ENCODE results near the gene IL3RA. TPM values are rescaled to one million over a fixed set of nuclear protein-coding genes. Genes with fewer than 3 reads are reported as not detected.
"Not testable (repeated sequence)": the region's sequence is repeated elsewhere in the genome, so short reads cannot be mapped to it uniquely, and the experiment has no call there.

The IL3RA gene
- total RNA-seq, 1 experiment from 2014 or later, result 0.49 TPM

- POLR2A ChIA-PET (ENCODE audit: low non-redundant PET), result no interaction called here
- BruUV-seq (replicated peaks), result no TSS peak
- H3K36me3 ChIP-seq (ENCODE audit: insufficient read depth, low read length, poor library complexity, severe bottlenecking), result no peaks in the 10 kb centered on the region
- DNase-seq (ENCODE audit: low spot score), result no peak
- H3K27ac ChIP-seq (ENCODE audit: low read depth, low read length, poor library complexity, severe bottlenecking), result no peak overlapping the region
- H3K27me3 ChIP-seq (replicated peaks; ENCODE audit: insufficient read depth, low read depth, low read length, poor library complexity), result no peaks in the 10 kb centered on the region
- H3K4me3 ChIP-seq (ENCODE audit: low read depth, low read length, poor library complexity, severe bottlenecking), result no peak overlapping the region
- no peaks in the 10 kb centered on the region for H3K4me1 ChIP-seq (ENCODE audit: insufficient read depth, low read length, poor library complexity, severe bottlenecking)
- CTCF ChIA-PET, result no interaction called here
- intact Hi-C loops (cut with micrococcal nuclease; ENCODE audit: unreplicated experiment), result no loop called here
- peaks cover 5% of the 10 kb centered on the region for H3K9me3 ChIP-seq (ENCODE audit: low read depth, low read length, poor library complexity, severe bottlenecking)
- TF ChIP-seq CTCF (conservative IDR thresholded peaks at IDR 0.05; ENCODE audit: low read depth, low read length), result no peak
Measured at GRCh38 chrX:1341545-1342184, 5.1 kb downstream of the IL3RA start.

GRCh38 chrX:1349606-1350005 lies 13.0 kb downstream of the IL3RA start:
- intact Hi-C loops (cut with micrococcal nuclease; ENCODE audit: unreplicated experiment); POLR2A ChIA-PET (ENCODE audit: low non-redundant PET); CTCF ChIA-PET; H3K9me3 ChIP-seq (ENCODE audit: low read depth, low read length, poor library complexity, severe bottlenecking); H3K36me3 ChIP-seq (ENCODE audit: insufficient read depth, low read length, poor library complexity, severe bottlenecking); H3K4me3 ChIP-seq (ENCODE audit: low read depth, low read length, poor library complexity, severe bottlenecking); BruUV-seq (replicated peaks); H3K4me1 ChIP-seq (ENCODE audit: insufficient read depth, low read length, poor library complexity, severe bottlenecking); H3K27ac ChIP-seq (ENCODE audit: low read depth, low read length, poor library complexity, severe bottlenecking); DNase-seq (ENCODE audit: low spot score); H3K27me3 ChIP-seq (replicated peaks; ENCODE audit: insufficient read depth, low read depth, low read length, poor library complexity): not testable (repeated sequence)

- intact Hi-C loops (cut with micrococcal nuclease; ENCODE audit: unreplicated experiment), result no loop called here
- H3K4me3 ChIP-seq (ENCODE audit: low read depth, low read length, poor library complexity, severe bottlenecking), result no peak overlapping the region
- no peaks in the 10 kb centered on the region for H3K36me3 ChIP-seq (ENCODE audit: insufficient read depth, low read length, poor library complexity, severe bottlenecking)
- no peak for DNase-seq (ENCODE audit: low spot score)
- ChIA-PET POLR2A (ENCODE audit: low non-redundant PET) (no interaction called here), CTCF (no interaction called here)
- TF ChIP-seq CTCF (conservative IDR thresholded peaks at IDR 0.05; ENCODE audit: low read depth, low read length) (no peak), EZH2 (IDR thresholded peaks at IDR 0.05; ENCODE audit: borderline replicate concordance, low read depth, low read length, poor library complexity, severe bottlenecking) (no peak)
- no TSS peak for BruUV-seq (replicated peaks)
- H3K27me3 ChIP-seq (replicated peaks; ENCODE audit: insufficient read depth, low read depth, low read length, poor library complexity), result no peaks in the 10 kb centered on the region
- H3K9me3 ChIP-seq (ENCODE audit: low read depth, low read length, poor library complexity, severe bottlenecking), result no peaks in the 10 kb centered on the region
- no peak overlapping the region for H3K27ac ChIP-seq (ENCODE audit: low read depth, low read length, poor library complexity, severe bottlenecking)
- H3K4me1 ChIP-seq (ENCODE audit: insufficient read depth, low read length, poor library complexity, severe bottlenecking), result no peaks in the 10 kb centered on the region
Measured at GRCh38 chrX:1351981-1352714, 15.6 kb downstream of the IL3RA start.

Data from A673 (cell line).